ENCODE results near the gene C10orf88. TPM values are rescaled to one million over a fixed set of nuclear protein-coding genes. Genes with fewer than 3 reads are reported as not detected.

C10orf88 gene
- total and polyA plus RNA-seq, 2 experiments from 2014 or later, result 5.6 to 11.1 TPM

- TF ChIP-seq, protein P1, sequence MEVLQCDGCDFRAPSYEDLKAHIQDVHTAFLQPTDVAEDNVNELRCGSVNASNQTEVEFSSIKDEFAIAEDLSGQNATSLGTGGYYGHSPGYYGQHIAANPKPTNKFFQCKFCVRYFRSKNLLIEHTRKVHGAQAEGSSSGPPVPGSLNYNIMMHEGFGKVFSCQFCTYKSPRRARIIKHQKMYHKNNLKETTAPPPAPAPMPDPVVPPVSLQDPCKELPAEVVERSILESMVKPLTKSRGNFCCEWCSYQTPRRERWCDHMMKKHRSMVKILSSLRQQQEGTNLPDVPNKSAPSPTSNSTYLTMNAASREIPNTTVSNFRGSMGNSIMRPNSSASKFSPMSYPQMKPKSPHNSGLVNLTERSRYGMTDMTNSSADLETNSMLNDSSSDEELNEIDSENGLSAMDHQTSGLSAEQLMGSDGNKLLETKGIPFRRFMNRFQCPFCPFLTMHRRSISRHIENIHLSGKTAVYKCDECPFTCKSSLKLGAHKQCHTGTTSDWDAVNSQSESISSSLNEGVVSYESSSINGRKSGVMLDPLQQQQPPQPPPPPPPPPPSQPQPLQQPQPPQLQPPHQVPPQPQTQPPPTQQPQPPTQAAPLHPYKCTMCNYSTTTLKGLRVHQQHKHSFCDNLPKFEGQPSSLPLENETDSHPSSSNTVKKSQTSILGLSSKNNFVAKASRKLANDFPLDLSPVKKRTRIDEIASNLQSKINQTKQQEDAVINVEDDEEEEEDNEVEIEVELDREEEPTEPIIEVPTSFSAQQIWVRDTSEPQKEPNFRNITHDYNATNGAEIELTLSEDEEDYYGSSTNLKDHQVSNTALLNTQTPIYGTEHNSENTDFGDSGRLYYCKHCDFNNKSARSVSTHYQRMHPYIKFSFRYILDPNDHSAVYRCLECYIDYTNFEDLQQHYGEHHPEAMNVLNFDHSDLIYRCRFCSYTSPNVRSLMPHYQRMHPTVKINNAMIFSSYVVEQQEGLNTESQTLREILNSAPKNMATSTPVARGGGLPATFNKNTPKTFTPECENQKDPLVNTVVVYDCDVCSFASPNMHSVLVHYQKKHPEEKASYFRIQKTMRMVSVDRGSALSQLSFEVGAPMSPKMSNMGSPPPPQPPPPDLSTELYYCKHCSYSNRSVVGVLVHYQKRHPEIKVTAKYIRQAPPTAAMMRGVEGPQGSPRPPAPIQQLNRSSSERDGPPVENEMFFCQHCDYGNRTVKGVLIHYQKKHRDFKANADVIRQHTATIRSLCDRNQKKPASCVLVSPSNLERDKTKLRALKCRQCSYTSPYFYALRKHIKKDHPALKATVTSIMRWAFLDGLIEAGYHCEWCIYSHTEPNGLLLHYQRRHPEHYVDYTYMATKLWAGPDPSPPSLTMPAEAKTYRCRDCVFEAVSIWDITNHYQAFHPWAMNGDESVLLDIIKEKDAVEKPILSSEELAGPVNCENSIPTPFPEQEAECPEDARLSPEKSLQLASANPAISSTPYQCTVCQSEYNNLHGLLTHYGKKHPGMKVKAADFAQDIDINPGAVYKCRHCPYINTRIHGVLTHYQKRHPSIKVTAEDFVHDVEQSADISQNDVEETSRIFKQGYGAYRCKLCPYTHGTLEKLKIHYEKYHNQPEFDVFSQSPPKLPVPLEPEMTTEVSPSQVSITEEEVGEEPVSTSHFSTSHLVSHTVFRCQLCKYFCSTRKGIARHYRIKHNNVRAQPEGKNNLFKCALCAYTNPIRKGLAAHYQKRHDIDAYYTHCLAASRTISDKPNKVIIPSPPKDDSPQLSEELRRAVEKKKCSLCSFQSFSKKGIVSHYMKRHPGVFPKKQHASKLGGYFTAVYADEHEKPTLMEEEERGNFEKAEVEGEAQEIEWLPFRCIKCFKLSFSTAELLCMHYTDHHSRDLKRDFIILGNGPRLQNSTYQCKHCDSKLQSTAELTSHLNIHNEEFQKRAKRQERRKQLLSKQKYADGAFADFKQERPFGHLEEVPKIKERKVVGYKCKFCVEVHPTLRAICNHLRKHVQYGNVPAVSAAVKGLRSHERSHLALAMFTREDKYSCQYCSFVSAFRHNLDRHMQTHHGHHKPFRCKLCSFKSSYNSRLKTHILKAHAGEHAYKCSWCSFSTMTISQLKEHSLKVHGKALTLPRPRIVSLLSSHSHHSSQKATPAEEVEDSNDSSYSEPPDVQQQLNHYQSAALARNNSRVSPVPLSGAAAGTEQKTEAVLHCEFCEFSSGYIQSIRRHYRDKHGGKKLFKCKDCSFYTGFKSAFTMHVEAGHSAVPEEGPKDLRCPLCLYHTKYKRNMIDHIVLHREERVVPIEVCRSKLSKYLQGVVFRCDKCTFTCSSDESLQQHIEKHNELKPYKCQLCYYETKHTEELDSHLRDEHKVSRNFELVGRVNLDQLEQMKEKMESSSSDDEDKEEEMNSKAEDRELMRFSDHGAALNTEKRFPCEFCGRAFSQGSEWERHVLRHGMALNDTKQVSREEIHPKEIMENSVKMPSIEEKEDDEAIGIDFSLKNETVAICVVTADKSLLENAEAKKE (CRISPR knock-in tag; IDR thresholded peaks at IDR 0.05), result no peak
- TF ChIP-seq NANOG (IDR thresholded peaks at IDR 0.05; ENCODE audit: borderline replicate concordance) (no peak), STAT1 (IDR thresholded peaks at IDR 0.05; ENCODE audit: unreplicated experiment) (no peak)
Measured at GRCh38 chr10:122882766-122883165, 71.3 kb downstream of the C10orf88 start (continued).

Other genes with a start within 250 kb of the C10orf88 start
- gene CUZD1, start 108.4 kb downstream of the C10orf88 start, total RNA-seq (2014; rRNA removed; shearing (Covaris generic)), result 2.8 and 4.1 TPM in 2 replicates
- 2.5 and 3.1 TPM in 2 replicates for gene CUZD1, start 108.4 kb downstream of the C10orf88 start, polyA plus RNA-seq (2016; fragmentation: Nextera tagmentation; extraction: Ambion mirVana)
- gene FAM24B, start 74.6 kb downstream of the C10orf88 start, total RNA-seq (2014; rRNA removed; shearing (Covaris generic)), result 6.5 and 10.9 TPM in 2 replicates
- 14.5 and 14.8 TPM in 2 replicates for gene FAM24B, start 74.6 kb downstream of the C10orf88 start, polyA plus RNA-seq (2016; fragmentation: Nextera tagmentation; extraction: Ambion mirVana)
- gene FAM24A, start 43.6 kb downstream of the C10orf88 start, total RNA-seq (2014; rRNA removed; shearing (Covaris generic)), result not detected in 2 replicates
- gene FAM24A, start 43.6 kb downstream of the C10orf88 start, polyA plus RNA-seq (2016; fragmentation: Nextera tagmentation; extraction: Ambion mirVana), result not detected in 2 replicates
- gene PSTK, start 26.2 kb upstream of the C10orf88 start, total RNA-seq (2014; rRNA removed; shearing (Covaris generic)), result 2.3 and 4.8 TPM in 2 replicates
- gene PSTK, start 26.2 kb upstream of the C10orf88 start, polyA plus RNA-seq (2016; fragmentation: Nextera tagmentation; extraction: Ambion mirVana), result 9.3 and 9.9 TPM in 2 replicates
- 10.5 and 10.7 TPM in 2 replicates for gene IKZF5, start 54.6 kb upstream of the C10orf88 start, total RNA-seq (2014; rRNA removed; shearing (Covaris generic))
- gene IKZF5, start 54.6 kb upstream of the C10orf88 start, polyA plus RNA-seq (2016; fragmentation: Nextera tagmentation; extraction: Ambion mirVana), result 5.2 and 6.9 TPM in 2 replicates
- gene ACADSB, start 54.8 kb upstream of the C10orf88 start, total RNA-seq (2014; rRNA removed; shearing (Covaris generic)), result 6.5 and 8.5 TPM in 2 replicates
- 3.7 and 4.1 TPM in 2 replicates for gene ACADSB, start 54.8 kb upstream of the C10orf88 start, polyA plus RNA-seq (2016; fragmentation: Nextera tagmentation; extraction: Ambion mirVana)
- gene HMX3, start 181.7 kb upstream of the C10orf88 start, total RNA-seq (2014; rRNA removed; shearing (Covaris generic)), result 0.23 and 0.35 TPM in 2 replicates
- gene HMX3, start 181.7 kb upstream of the C10orf88 start, polyA plus RNA-seq (2016; fragmentation: Nextera tagmentation; extraction: Ambion mirVana), result not detected in 2 replicates
- gene HMX2, start 193.9 kb upstream of the C10orf88 start, total RNA-seq (2014; rRNA removed; shearing (Covaris generic)), result 0.97 and 2.6 TPM in 2 replicates
- 3.1 and 3.4 TPM in 2 replicates for gene HMX2, start 193.9 kb upstream of the C10orf88 start, polyA plus RNA-seq (2016; fragmentation: Nextera tagmentation; extraction: Ambion mirVana)
- gene BUB3, start 200.2 kb upstream of the C10orf88 start, total RNA-seq (2014; rRNA removed; shearing (Covaris generic)), result 272 and 361 TPM in 2 replicates
- 197 and 243 TPM in 2 replicates for gene BUB3, start 200.2 kb upstream of the C10orf88 start, polyA plus RNA-seq (2016; fragmentation: Nextera tagmentation; extraction: Ambion mirVana)